HCT116 (cell line): Measurements from ENCODE around the gene ARRDC4. TPM values are rescaled to one million over a fixed set of nuclear protein-coding genes. Genes with fewer than 3 reads are reported as not detected.

Experiments used
- ATAC-seq: fragments of 200-7000 bp; cut with Tn5 transposase; 2 replicates; pipeline ENCODE4 v1.9.1; 2020; ENCODE audit warnings: mild to moderate bottlenecking, moderate library complexity
- BruUV-seq: library from RNA; stranded (reverse); fragments of 400-500 nt; replicated peaks from 2 replicates; lab custom pipeline; 2021; lab: Mats Ljungman, UMichigan
- CTCF ChIA-PET: fragments of 300-600 bp; sonication (Branson Sonifier 250); formaldehyde crosslinking; loops from one replicate; lab custom pipeline; 2021; ENCODE audit warnings: antibody characterized with exemption; lab: Charles Lee
- POLR2A ChIA-PET: fragments of 300-600, 350-600 bp; sonication (Branson Sonifier 250); formaldehyde crosslinking; loops from one replicate; lab custom pipeline; 2021; ENCODE audit warnings: antibody characterized with exemption; lab: Charles Lee
- RAD21 ChIA-PET, 2 experiments: fragments of 300-600 bp; sonication (Branson Sonifier 250); formaldehyde crosslinking; loops; one replicate each; lab custom pipeline; 2023; ENCODE audit warnings: low total read pairs in 2 of 2; ENCODE audit not compliant: uncharacterized antibody in 2 of 2, unreplicated experiment in 2 of 2, low non-redundant PET in 1 of 2; lab: Charles Lee
- DNase-seq: peaks from one replicate; pipeline ENCODE4 v3.0.0-alpha.2; 2010; ENCODE audit warnings: low read depth, low spot score
- H2AFZ ChIP-seq: fragments of 200-600 bp; shearing (Covaris generic), sonication (generic); 2 replicates; pipeline ENCODE4 v1.6.1; 2017; ENCODE audit warnings: low read depth, mixed run types, mixed read lengths, antibody characterized with exemption, low read length; ENCODE audit not compliant: poor library complexity, severe bottlenecking
- H3K27ac ChIP-seq: 2 replicates; pipeline ENCODE4 v1.5.1; 2012; ENCODE audit warnings: low read depth, low read length
- H3K27me3 ChIP-seq: fragments of 200-600 bp; sonication (generic); 2 replicates; pipeline ENCODE4 v1.6.1; 2016; ENCODE audit warnings: mixed run types, low read length, mixed read lengths; ENCODE audit not compliant: insufficient read depth
- H3K36me3 ChIP-seq, 2 experiments: fragments of 200-500 bp in 1 of 2; fragments of 200-600 bp in 1 of 2; sonication (Bioruptor generic) in 1 of 2; sonication (generic) in 1 of 2; 2 replicates each; pipeline versions ENCODE4 v1.5.1 to v1.6.1; 2014 to 2016; ENCODE audit warnings: low read length in 2 of 2, inconsistent platforms in 1 of 2, mixed read lengths in 1 of 2, mixed run types in 1 of 2; ENCODE audit not compliant: insufficient read depth in 2 of 2, control insufficient read depth in 1 of 2
- H3K4me1 ChIP-seq, 2 experiments: fragments of 200-600 bp in 1 of 2; sonication (generic) in 1 of 2; 2 replicates each; pipeline versions ENCODE4 v1.5.1 to v1.6.1; 2012 to 2017; ENCODE audit warnings: low read length in 2 of 2, inconsistent platforms in 1 of 2, mild to moderate bottlenecking in 1 of 2, mixed read lengths in 1 of 2, mixed run types in 1 of 2, moderate library complexity in 1 of 2; ENCODE audit not compliant: insufficient read depth in 2 of 2, control insufficient read depth in 1 of 2
- H3K4me2 ChIP-seq: fragments of 200-600 bp; sonication (generic); 2 replicates; pipeline ENCODE4 v1.6.1; 2017; ENCODE audit warnings: mixed run types, low read length, mixed read lengths
- H3K4me3 ChIP-seq, 2 experiments: fragments of 200-600 bp in 1 of 2; sonication (generic) in 1 of 2; replicated peaks in 1 of 2; 2 replicates each; pipeline ENCODE4 v1.5.1; 2011 to 2016; ENCODE audit warnings: low read length in 2 of 2, control low read depth in 1 of 2, low read depth in 1 of 2, mild to moderate bottlenecking in 1 of 2, mixed read lengths in 1 of 2, mixed run types in 1 of 2
- H3K79me2 ChIP-seq: fragments of 200-600 bp; sonication (generic); 2 replicates; pipeline ENCODE4 v1.6.1; 2017; ENCODE audit warnings: mild to moderate bottlenecking, mixed run types, low read length, moderate library complexity, mixed read lengths; ENCODE audit not compliant: insufficient read depth
- H3K9ac ChIP-seq: fragments of 200-600 bp; sonication (generic); 2 replicates; pipeline ENCODE4 v1.6.1; 2016; ENCODE audit warnings: low read length, mixed read lengths
- H3K9me2 ChIP-seq: fragments of 200-600 bp; sonication (generic), shearing (Covaris generic); 2 replicates; pipeline ENCODE4 v1.6.1; 2017; ENCODE audit warnings: mixed run types, mild to moderate bottlenecking, moderate library complexity; ENCODE audit not compliant: insufficient read depth
- H3K9me3 ChIP-seq, 2 experiments: fragments of 200-500 bp in 1 of 2; fragments of 200-600 bp in 1 of 2; sonication (Bioruptor generic) in 1 of 2; sonication (generic) in 1 of 2; 2 replicates each; pipeline ENCODE4 v1.6.1; 2014 to 2017; ENCODE audit warnings: low read length in 2 of 2, mixed read lengths in 2 of 2, inconsistent platforms in 1 of 2, low read depth in 1 of 2, mild to moderate bottlenecking in 1 of 2, mixed run types in 1 of 2, moderate library complexity in 1 of 2; ENCODE audit not compliant: control insufficient read depth in 1 of 2, insufficient read depth in 1 of 2
- H4K20me1 ChIP-seq: fragments of 200-600 bp; sonication (generic), shearing (Covaris generic); 2 replicates; pipeline ENCODE4 v1.6.1; 2017; ENCODE audit warnings: mixed run types, mild to moderate bottlenecking, moderate library complexity; ENCODE audit not compliant: insufficient read depth
- ATF3 ChIP-seq: IDR thresholded peaks from 2 replicates; pipeline ENCODE4 v1.6.1; 2012
- CBX3 ChIP-seq: IDR thresholded peaks from 2 replicates; pipeline ENCODE4 v1.6.1; 2012; ENCODE audit warnings: low read depth
- CEBPB ChIP-seq: IDR thresholded peaks from 2 replicates; pipeline ENCODE4 v1.6.1; 2012; ENCODE audit warnings: low read depth
- EGR1 ChIP-seq: IDR thresholded peaks from 2 replicates; pipeline ENCODE4 v1.6.1; 2012; ENCODE audit warnings: low read depth
- EZH2 ChIP-seq: fragments of 200-600 bp; sonication (generic); IDR thresholded peaks from 2 replicates; pipeline ENCODE4 v1.6.1; 2017; ENCODE audit warnings: antibody characterized with exemption, mixed run types
- JUND ChIP-seq: IDR thresholded peaks from 2 replicates; pipeline ENCODE4 v1.6.1; 2012
- MAX ChIP-seq: IDR thresholded peaks from 2 replicates; pipeline ENCODE4 v1.6.1; 2012
- POLR2A ChIP-seq: IDR thresholded peaks from 2 replicates; pipeline ENCODE4 v1.7.0; 2011; ENCODE audit warnings: borderline replicate concordance; ENCODE audit not compliant: insufficient read depth, insufficient read length; ENCODE audit errors: extremely low read depth
- RAD21 ChIP-seq: IDR thresholded peaks from 2 replicates; pipeline ENCODE4 v1.6.1; 2012; ENCODE audit warnings: low read depth, mild to moderate bottlenecking
- SIN3A ChIP-seq: IDR thresholded peaks from 2 replicates; pipeline ENCODE4 v1.6.1; 2012; ENCODE audit warnings: low read depth
- SP1 ChIP-seq: IDR thresholded peaks from 2 replicates; pipeline ENCODE4 v1.6.1; 2012; ENCODE audit warnings: low read depth
- SRF ChIP-seq: IDR thresholded peaks from 2 replicates; pipeline ENCODE4 v1.6.1; 2012; ENCODE audit warnings: low read depth
- TCF7L2 ChIP-seq: IDR thresholded peaks from 2 replicates; pipeline ENCODE4 v1.7.0; 2011; ENCODE audit warnings: borderline replicate concordance, inconsistent platforms; ENCODE audit not compliant: insufficient read depth, insufficient read length; ENCODE audit errors: extremely low read depth
- YY1 ChIP-seq: IDR thresholded peaks from 2 replicates; pipeline ENCODE4 v1.6.1; 2011; ENCODE audit warnings: low read length, low read depth, moderate library complexity, mild to moderate bottlenecking; ENCODE audit not compliant: insufficient replicate concordance; ENCODE audit errors: extremely low read depth
- ZBTB33 ChIP-seq: IDR thresholded peaks from 2 replicates; pipeline ENCODE4 v1.6.1; 2011; ENCODE audit warnings: mild to moderate bottlenecking, low read length, moderate library complexity; ENCODE audit not compliant: insufficient replicate concordance; ENCODE audit errors: extremely low read depth
- ZFX ChIP-seq: fragments of 450-650 bp; IDR thresholded peaks from 2 replicates; pipeline ENCODE4 v1.6.1; 2017
- ZNF274 ChIP-seq: fragments of 200-500 bp; sonication (Bioruptor generic); IDR thresholded peaks from 2 replicates; pipeline ENCODE4 v1.6.1; 2014; ENCODE audit warnings: mild to moderate bottlenecking, low read depth, low read length, inconsistent platforms
- intact Hi-C: fragments of 100-400 bp; cut with micrococcal nuclease; formaldehyde crosslinking; loops from 2 replicates; pipeline ENCODE4 v1.10.0; 2022
- total RNA-seq: library from RNA; stranded (reverse); gene quantifications from one replicate; pipeline ENCODE4 v1.2.1, GENCODE V29; 2021; ENCODE audit not compliant: unreplicated experiment
- TF ChIP-seq, protein P1 (sequence below): IDR thresholded peaks from 2 replicates; pipeline ENCODE4 v1.6.1; 2012; ENCODE audit warnings: low read depth
- TF ChIP-seq, protein P2 (sequence below), 3 experiments: fragments of 200-600 bp in 1 of 3; sonication (generic) in 1 of 3; IDR thresholded peaks in 2 of 3; conservative IDR thresholded peaks in 1 of 3; 2 replicates each; pipeline ENCODE4 v1.5.1; 2012 to 2017; ENCODE audit warnings: low read depth in 2 of 3, low read length in 2 of 3, antibody characterized with exemption in 1 of 3, borderline replicate concordance in 1 of 3, control low read depth in 1 of 3, mild to moderate bottlenecking in 1 of 3, mixed read lengths in 1 of 3, mixed run types in 1 of 3, moderate library complexity in 1 of 3; ENCODE audit not compliant: insufficient read depth in 1 of 3

Gene ARRDC4
- total RNA-seq, 1 experiment from 2014 or later = 19.6 TPM

- intact Hi-C loops = no loop called here
- CTCF ChIA-PET = no interaction called here
Measured at GRCh38 chr15:97978401-97979139, 18.1 kb downstream of the ARRDC4 start.

More at GRCh38 chr15:97978401-97979139, 18.1 kb downstream of the ARRDC4 start:
- no peak for TF ChIP-seq JUND
- no peak for TF ChIP-seq TCF7L2
- TF ChIP-seq ZNF274 = no peak
- TF ChIP-seq POLR2A = no peak
- TF ChIP-seq RAD21 = no peak
- TF ChIP-seq, protein P1, sequence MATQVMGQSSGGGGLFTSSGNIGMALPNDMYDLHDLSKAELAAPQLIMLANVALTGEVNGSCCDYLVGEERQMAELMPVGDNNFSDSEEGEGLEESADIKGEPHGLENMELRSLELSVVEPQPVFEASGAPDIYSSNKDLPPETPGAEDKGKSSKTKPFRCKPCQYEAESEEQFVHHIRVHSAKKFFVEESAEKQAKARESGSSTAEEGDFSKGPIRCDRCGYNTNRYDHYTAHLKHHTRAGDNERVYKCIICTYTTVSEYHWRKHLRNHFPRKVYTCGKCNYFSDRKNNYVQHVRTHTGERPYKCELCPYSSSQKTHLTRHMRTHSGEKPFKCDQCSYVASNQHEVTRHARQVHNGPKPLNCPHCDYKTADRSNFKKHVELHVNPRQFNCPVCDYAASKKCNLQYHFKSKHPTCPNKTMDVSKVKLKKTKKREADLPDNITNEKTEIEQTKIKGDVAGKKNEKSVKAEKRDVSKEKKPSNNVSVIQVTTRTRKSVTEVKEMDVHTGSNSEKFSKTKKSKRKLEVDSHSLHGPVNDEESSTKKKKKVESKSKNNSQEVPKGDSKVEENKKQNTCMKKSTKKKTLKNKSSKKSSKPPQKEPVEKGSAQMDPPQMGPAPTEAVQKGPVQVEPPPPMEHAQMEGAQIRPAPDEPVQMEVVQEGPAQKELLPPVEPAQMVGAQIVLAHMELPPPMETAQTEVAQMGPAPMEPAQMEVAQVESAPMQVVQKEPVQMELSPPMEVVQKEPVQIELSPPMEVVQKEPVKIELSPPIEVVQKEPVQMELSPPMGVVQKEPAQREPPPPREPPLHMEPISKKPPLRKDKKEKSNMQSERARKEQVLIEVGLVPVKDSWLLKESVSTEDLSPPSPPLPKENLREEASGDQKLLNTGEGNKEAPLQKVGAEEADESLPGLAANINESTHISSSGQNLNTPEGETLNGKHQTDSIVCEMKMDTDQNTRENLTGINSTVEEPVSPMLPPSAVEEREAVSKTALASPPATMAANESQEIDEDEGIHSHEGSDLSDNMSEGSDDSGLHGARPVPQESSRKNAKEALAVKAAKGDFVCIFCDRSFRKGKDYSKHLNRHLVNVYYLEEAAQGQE = no peak
- TF ChIP-seq SIN3A = no peak
- no peak for TF ChIP-seq SRF
- TF ChIP-seq ZFX = no peak
- TF ChIP-seq ZBTB33 = no peak
- no peak for TF ChIP-seq MAX
- TF ChIP-seq EGR1 = no peak
- TF ChIP-seq SP1 = no peak
- no peak for TF ChIP-seq ATF3
- no peak for TF ChIP-seq CEBPB
- TF ChIP-seq, protein P2, sequence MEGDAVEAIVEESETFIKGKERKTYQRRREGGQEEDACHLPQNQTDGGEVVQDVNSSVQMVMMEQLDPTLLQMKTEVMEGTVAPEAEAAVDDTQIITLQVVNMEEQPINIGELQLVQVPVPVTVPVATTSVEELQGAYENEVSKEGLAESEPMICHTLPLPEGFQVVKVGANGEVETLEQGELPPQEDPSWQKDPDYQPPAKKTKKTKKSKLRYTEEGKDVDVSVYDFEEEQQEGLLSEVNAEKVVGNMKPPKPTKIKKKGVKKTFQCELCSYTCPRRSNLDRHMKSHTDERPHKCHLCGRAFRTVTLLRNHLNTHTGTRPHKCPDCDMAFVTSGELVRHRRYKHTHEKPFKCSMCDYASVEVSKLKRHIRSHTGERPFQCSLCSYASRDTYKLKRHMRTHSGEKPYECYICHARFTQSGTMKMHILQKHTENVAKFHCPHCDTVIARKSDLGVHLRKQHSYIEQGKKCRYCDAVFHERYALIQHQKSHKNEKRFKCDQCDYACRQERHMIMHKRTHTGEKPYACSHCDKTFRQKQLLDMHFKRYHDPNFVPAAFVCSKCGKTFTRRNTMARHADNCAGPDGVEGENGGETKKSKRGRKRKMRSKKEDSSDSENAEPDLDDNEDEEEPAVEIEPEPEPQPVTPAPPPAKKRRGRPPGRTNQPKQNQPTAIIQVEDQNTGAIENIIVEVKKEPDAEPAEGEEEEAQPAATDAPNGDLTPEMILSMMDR (IDR thresholded peaks at IDR 0.05 in 2 of 3, conservative IDR thresholded peaks at IDR 0.05 in 1 of 3; ENCODE audit: borderline replicate concordance in 1 of 3, insufficient read depth in 1 of 3, low read depth in 2 of 3, low read length in 2 of 3) = no peak
- no peak for TF ChIP-seq CBX3
- TF ChIP-seq YY1 = no peak
- no peak for TF ChIP-seq EZH2
- Histone ChIP-seq H3K27me3 (0 out of 2 replicates have a peak, but pooled peaks cover 3% of the 10 kb centered on the region), H3K36me3 (no peaks in the 10 kb centered on the region), H4K20me1 (no peaks in the 10 kb centered on the region), H3K9ac (no peak overlapping the region), H3K4me2 (no peak overlapping the region), H3K9me3 (no peaks in the 10 kb centered on the region), H3K9me2 (no peaks in the 10 kb centered on the region), H2AFZ (no peak overlapping the region), H3K4me1 (peaks cover 0 to 5% of the 10 kb centered on the region in 2 experiments; a peak in 1 of 4 replicates), H3K79me2 (no peaks in the 10 kb centered on the region), H3K4me3 (no peak overlapping the region), H3K27ac (no peak overlapping the region)
- DNase-seq (no peak), ATAC-seq (no peak)
- POLR2A ChIA-PET = no interaction called here
- BruUV-seq = no TSS peak
- RAD21 ChIA-PET = no interaction called here
